H1 (cell line): ENCODE results near the gene KRTAP10-8. TPM values are rescaled to one million over a fixed set of nuclear protein-coding genes. Genes with fewer than 3 reads are reported as not detected.

Source experiments
- CTCF ChIA-PET: fragments of 300-600 bp; sonication (Branson Sonifier 250); formaldehyde crosslinking; loops from one replicate; lab custom pipeline; 2021; ENCODE audit not compliant: partially characterized antibody; lab: Charles Lee
- POLR2A ChIA-PET: fragments of 300-600 bp; sonication (Branson Sonifier 250); formaldehyde crosslinking; loops from one replicate; lab custom pipeline; 2021; ENCODE audit warnings: inconsistent platforms; ENCODE audit not compliant: partially characterized antibody; lab: Charles Lee
- DNase-seq, 2 experiments: peaks; one replicate each; pipeline versions ENCODE4 v3.0.0 to v3.0.0-alpha.2; 2010 to 2022; ENCODE audit warnings: low spot score in 2 of 2, low read depth in 1 of 2, mixed read lengths in 1 of 2
- FAIRE-seq: peaks from 2 replicates; lab custom pipeline; 2011; peaks lifted over from hg19 to GRCh38; lab: Jason Lieb, UNC
- H2AFZ ChIP-seq: 2 replicates; pipeline ENCODE4 v1.8.1; 2012; ENCODE audit warnings: low read length, inconsistent platforms
- H2AK5ac ChIP-seq: 2 replicates; pipeline ENCODE4 v1.6.1; 2013; ENCODE audit warnings: low read depth, low read length
- H2BK120ac ChIP-seq: replicated peaks from 2 replicates; pipeline ENCODE3; 2013; ENCODE audit warnings: low read depth, low read length, inconsistent platforms
- H2BK12ac ChIP-seq: 2 replicates; pipeline ENCODE4 v1.6.1; 2013; ENCODE audit warnings: low read depth, low read length
- H2BK15ac ChIP-seq: 2 replicates; pipeline ENCODE4 v1.6.1; 2013; ENCODE audit warnings: low read length
- H2BK20ac ChIP-seq: 2 replicates; pipeline ENCODE4 v1.6.1; 2013; ENCODE audit warnings: low read length
- H2BK5ac ChIP-seq: 2 replicates; pipeline ENCODE4 v1.6.1; 2013; ENCODE audit warnings: low read depth, low read length
- H3K14ac ChIP-seq: 2 replicates; pipeline ENCODE4 v1.6.1; 2013; ENCODE audit warnings: inconsistent platforms; ENCODE audit not compliant: insufficient read length
- H3K18ac ChIP-seq: 2 replicates; pipeline ENCODE4 v1.6.1; 2013; ENCODE audit warnings: low read length; ENCODE audit errors: extremely low read depth
- H3K23ac ChIP-seq: 2 replicates; pipeline ENCODE4 v1.6.1; 2013; ENCODE audit warnings: inconsistent platforms; ENCODE audit not compliant: insufficient read length
- H3K23me2 ChIP-seq: 2 replicates; pipeline ENCODE4 v1.6.1; 2013; ENCODE audit warnings: low read depth, low read length
- H3K27ac ChIP-seq: 2 replicates; pipeline ENCODE4 v1.6.1; 2011; ENCODE audit warnings: low read depth, low read length, inconsistent platforms
- H3K27me3 ChIP-seq, 4 experiments: replicated peaks in 1 of 4; 1 replicate in 1 of 4; 2 replicates in 3 of 4; pipeline versions ENCODE4 v1.6.1 to v1.8.1; 2011 to 2013; ENCODE audit warnings: low read length in 3 of 4, mild to moderate bottlenecking in 3 of 4, inconsistent platforms in 2 of 4, mixed read lengths in 2 of 4, moderate library complexity in 1 of 4; ENCODE audit not compliant: control insufficient read depth in 3 of 4, insufficient read depth in 3 of 4; ENCODE audit errors: extremely low read depth in 1 of 4
- H3K36me3 ChIP-seq, 4 experiments: 2 replicates each; pipeline versions ENCODE4 v1.6.1 to v1.8.1; 2011 to 2013; ENCODE audit warnings: mild to moderate bottlenecking in 4 of 4, low read length in 3 of 4, moderate library complexity in 2 of 4, control low read depth in 1 of 4, inconsistent platforms in 1 of 4; ENCODE audit not compliant: insufficient read depth in 4 of 4, control insufficient read depth in 2 of 4
- H3K4ac ChIP-seq: replicated peaks from 2 replicates; pipeline ENCODE3; 2013; ENCODE audit warnings: low read length, low read depth, mixed read lengths, inconsistent platforms; ENCODE audit not compliant: insufficient read length
- H3K4me1 ChIP-seq, 4 experiments: replicated peaks in 1 of 4; 1 replicate in 1 of 4; 2 replicates in 3 of 4; pipeline versions ENCODE4 v1.6.1 to v1.8.1; 2011 to 2013; ENCODE audit warnings: low read length in 3 of 4, inconsistent platforms in 2 of 4, mixed read lengths in 1 of 4; ENCODE audit not compliant: insufficient read depth in 4 of 4, control insufficient read depth in 3 of 4
- H3K4me2 ChIP-seq, 2 experiments: 2 replicates each; pipeline versions ENCODE4 v1.6.1 to v1.8.1; 2011 to 2013; ENCODE audit warnings: low read depth in 2 of 2, low read length in 2 of 2, control low read depth in 1 of 2, inconsistent platforms in 1 of 2, mild to moderate bottlenecking in 1 of 2; ENCODE audit not compliant: insufficient read depth in 1 of 2
- H3K4me3 ChIP-seq, 4 experiments: fragments of 200-600, 300-600 bp in 1 of 4; sonication (generic), shearing (Covaris generic), sonication (Bioruptor Twin) in 1 of 4; 2 replicates each; pipeline versions ENCODE4 v1.5.1 to v1.8.1; 2011 to 2016; ENCODE audit warnings: low read length in 4 of 4, low read depth in 3 of 4, control low read depth in 2 of 4, inconsistent platforms in 2 of 4, mild to moderate bottlenecking in 2 of 4, mixed read lengths in 1 of 4, moderate library complexity in 1 of 4; ENCODE audit not compliant: insufficient read depth in 2 of 4; ENCODE audit errors: extremely low read depth in 1 of 4
- H3K56ac ChIP-seq: replicated peaks from 2 replicates; pipeline ENCODE3; 2013; ENCODE audit warnings: low read depth, mild to moderate bottlenecking, mixed read lengths, low read length, inconsistent platforms; ENCODE audit not compliant: insufficient read length
- H3K79me1 ChIP-seq: 2 replicates; pipeline ENCODE4 v1.6.1; 2013; ENCODE audit warnings: low read depth, low read length, control low read depth
- H3K79me2 ChIP-seq, 2 experiments: 2 replicates each; pipeline versions ENCODE4 v1.6.1 to v1.8.1; 2012 to 2013; ENCODE audit warnings: low read length in 2 of 2, mild to moderate bottlenecking in 2 of 2, inconsistent platforms in 1 of 2; ENCODE audit not compliant: insufficient read depth in 2 of 2, control insufficient read depth in 1 of 2
- H3K9ac ChIP-seq, 4 experiments: replicated peaks in 1 of 4; 1 replicate in 1 of 4; 2 replicates in 3 of 4; pipeline versions ENCODE4 v1.6.1 to v1.8.1; 2011 to 2013; ENCODE audit warnings: low read depth in 3 of 4, low read length in 3 of 4, control low read depth in 2 of 4, mild to moderate bottlenecking in 2 of 4, moderate library complexity in 2 of 4, inconsistent platforms in 1 of 4; ENCODE audit errors: extremely low read depth in 1 of 4
- H3K9me3 ChIP-seq, 2 experiments: 2 replicates each; pipeline versions ENCODE4 v1.6.1 to v1.8.1; 2012 to 2013; ENCODE audit warnings: mild to moderate bottlenecking in 2 of 2, moderate library complexity in 2 of 2, control low read depth in 1 of 2, inconsistent platforms in 1 of 2, low read depth in 1 of 2, low read length in 1 of 2, mixed read lengths in 1 of 2; ENCODE audit not compliant: insufficient read depth in 2 of 2
- H4K20me1 ChIP-seq, 2 experiments: replicated peaks in 1 of 2; 2 replicates each; pipeline versions ENCODE3 to v1.8.1; 2011 to 2013; ENCODE audit warnings: inconsistent platforms in 2 of 2, low read length in 2 of 2, mild to moderate bottlenecking in 1 of 2; ENCODE audit not compliant: insufficient read depth in 2 of 2, control insufficient read depth in 1 of 2
- H4K5ac ChIP-seq: 2 replicates; pipeline ENCODE4 v1.6.1; 2013; ENCODE audit warnings: low read length, low read depth, mixed read lengths, inconsistent platforms; ENCODE audit not compliant: insufficient read length
- H4K8ac ChIP-seq: 2 replicates; pipeline ENCODE4 v1.8.0; 2013; ENCODE audit warnings: mild to moderate bottlenecking, moderate library complexity, low read length, inconsistent platforms; ENCODE audit not compliant: insufficient read depth; ENCODE audit errors: extremely low read depth
- H4K91ac ChIP-seq: replicated peaks from 2 replicates; pipeline ENCODE3; 2013; ENCODE audit warnings: low read length, mixed read lengths, inconsistent platforms; ENCODE audit not compliant: insufficient read length
- ATF3 ChIP-seq: IDR thresholded peaks from 2 replicates; pipeline ENCODE4 v1.6.1; 2011; ENCODE audit warnings: low read depth, mild to moderate bottlenecking, low read length; ENCODE audit not compliant: insufficient read depth
- GABPA ChIP-seq: IDR thresholded peaks from 2 replicates; pipeline ENCODE4 v1.6.1; 2011; ENCODE audit warnings: mild to moderate bottlenecking, low read length, moderate library complexity, borderline replicate concordance; ENCODE audit not compliant: insufficient read depth
- HDAC2 ChIP-seq, 2 experiments: fragments of 300-600 bp in 1 of 2; sonication (generic) in 1 of 2; IDR thresholded peaks; 2 replicates each; pipeline ENCODE4 v1.6.1; 2011 to 2012; ENCODE audit warnings: low read depth in 2 of 2, low read length in 2 of 2, mild to moderate bottlenecking in 2 of 2, moderate library complexity in 2 of 2, borderline replicate concordance in 1 of 2, inconsistent platforms in 1 of 2
- HDAC6 ChIP-seq: IDR thresholded peaks from one replicate; pipeline ENCODE4 v1.7.1; 2012; ENCODE audit warnings: low read depth, mild to moderate bottlenecking, inconsistent platforms, low read length, moderate library complexity
- JUND ChIP-seq: IDR thresholded peaks from 2 replicates; pipeline ENCODE4 v1.6.1; 2011; ENCODE audit warnings: mild to moderate bottlenecking, improper control_type of control experiment, low read length
- KDM5A ChIP-seq: fragments of 200-600 bp; IDR thresholded peaks from 2 replicates; pipeline ENCODE4 v1.7.1; 2012; ENCODE audit warnings: mild to moderate bottlenecking, low read length, inconsistent platforms, mixed read lengths
- POLR2A ChIP-seq, 2 experiments: IDR thresholded peaks; 1 replicate in 1 of 2; 2 replicates in 1 of 2; pipeline ENCODE4 v1.6.1; 2011; ENCODE audit warnings: low read depth in 2 of 2, low read length in 2 of 2, mild to moderate bottlenecking in 2 of 2; ENCODE audit errors: control extremely low read depth in 1 of 2
- POLR2AphosphoS5 ChIP-seq: IDR thresholded peaks from 2 replicates; pipeline ENCODE4 v1.6.1; 2011; ENCODE audit warnings: low read depth, low read length
- POU5F1 ChIP-seq: IDR thresholded peaks from 2 replicates; pipeline ENCODE4 v1.6.1; 2011; ENCODE audit warnings: low read depth, mild to moderate bottlenecking, low read length, moderate library complexity
- RBBP5 ChIP-seq: IDR thresholded peaks from 2 replicates; pipeline ENCODE4 v1.7.1; 2012; ENCODE audit warnings: low read depth, mild to moderate bottlenecking, inconsistent platforms, low read length, moderate library complexity, borderline replicate concordance
- RFX5 ChIP-seq: IDR thresholded peaks from 2 replicates; pipeline ENCODE4 v1.6.1; 2011; ENCODE audit warnings: low read depth, low read length, improper control_type of control experiment, borderline replicate concordance
- SP4 ChIP-seq: IDR thresholded peaks from 2 replicates; pipeline ENCODE4 v1.6.1; 2012; ENCODE audit warnings: low read length, inconsistent platforms
- SRF ChIP-seq: IDR thresholded peaks from 2 replicates; pipeline ENCODE4 v1.6.1; 2011; ENCODE audit warnings: mild to moderate bottlenecking, low read depth, low read length, moderate library complexity
- SUZ12 ChIP-seq: fragments of 200-600 bp; sonication (generic); IDR thresholded peaks from 2 replicates; pipeline ENCODE4 v1.6.1; 2012; ENCODE audit warnings: mild to moderate bottlenecking, inconsistent platforms, low read length, moderate library complexity, mixed read lengths
- ZNF274 ChIP-seq: IDR thresholded peaks from 2 replicates; pipeline ENCODE4 v1.7.0; 2012; ENCODE audit warnings: low read length, borderline replicate concordance; ENCODE audit errors: extremely low read depth
- WGBS, 2 experiments: shearing (Covaris generic) in 1 of 2; methylation state at CpG; one replicate each; pipeline versions ENCODE4 v1.1.6 to v1.1.7; 2013 to 2015; ENCODE audit warnings: low lambda C conversion rate in 2 of 2, mixed read lengths in 2 of 2, inconsistent platforms in 1 of 2, low coverage in 1 of 2, missing lambda C conversion rate in 1 of 2; ENCODE audit not compliant: insufficient replicate concordance in 2 of 2, insufficient coverage in 1 of 2, insufficient read length in 1 of 2; ENCODE audit errors: extremely low coverage in 1 of 2, missing lambda C conversion rate in 1 of 2; 5-methylcytosine and 5-hydroxymethylcytosine counted together
- polyA plus RNA-seq, 7 experiments: library from polyadenylated mRNA; depleted of rRNA in 3 of 7; stranded (reverse) in 5 of 7; unstranded in 2 of 7; fragments of >200 nt in 5 of 7; fragments of 200-250 nt in 2 of 7; gene quantifications; 1 replicate in 5 of 7; 2 replicates in 1 of 7; 4 replicates in 1 of 7; pipeline versions ENCODE4 v1.2.1 to v1.2.3, GENCODE V29; 2011 to 2013; ENCODE audit warnings: missing spikeins in 2 of 7, mixed read lengths in 2 of 7
- total RNA-seq: library from RNA; stranded (reverse); fragmentation: NEBNext Ultra II Directional; extraction: Animal tissue kit (Norgen Biotek cat#: 25700); gene quantifications from 2 replicates; pipeline ENCODE4 v1.2.1, GENCODE V29; 2021

KRTAP10-8 gene
- total and polyA plus RNA-seq, 2 of the 8 experiments (the other 6 are each of a cell fraction or from before 2014, with no cell fraction given), result not detected

- Histone ChIP-seq H4K8ac (no peak overlapping the region), H2BK120ac (no peak overlapping the region), H2BK5ac (no peak overlapping the region), H4K5ac (no peak overlapping the region), H3K23ac (no peak overlapping the region), H2BK12ac (no peak overlapping the region), H3K56ac (no peak overlapping the region), H3K4ac (no peak overlapping the region), H3K4me1 (no peaks in the 10 kb centered on the region), H3K9ac (no peak overlapping the region), H3K18ac (no peak overlapping the region), H4K91ac (no peak overlapping the region), H3K27me3 (no peaks in the 10 kb centered on the region), H3K4me2 (no peak overlapping the region), H3K23me2 (no peaks in the 10 kb centered on the region), H3K14ac (no peak overlapping the region), H3K27ac (no peak overlapping the region), H2AFZ (no peak overlapping the region), H3K79me1 (no peaks in the 10 kb centered on the region), H4K20me1 (no peaks in the 10 kb centered on the region), H3K36me3 (no peaks in the 10 kb centered on the region; a peak in 1 of 8 replicates), H3K9me3 (peaks cover 0 to 3% of the 10 kb centered on the region in 2 experiments; a peak in 1 of 4 replicates), H3K79me2 (no peaks in the 10 kb centered on the region), H2BK15ac (no peak overlapping the region), H2AK5ac (no peak overlapping the region), H2BK20ac (no peak overlapping the region), H3K4me3 (no peak overlapping the region)
- FAIRE-seq (no peak), DNase-seq (no peak)
- CTCF ChIA-PET, result no interaction called here
- POLR2A ChIA-PET, result no interaction called here
- 86% methylated on average over 3 of the region's 3 CpGs; no CpG with 5 or more reads in 1 of the 2 experiments for WGBS, 2 experiments
- TF ChIP-seq POLR2AphosphoS5 (no peak), POLR2A (IDR thresholded peaks at IDR 0.05; ENCODE audit: control extremely low read depth in 1 of 2, low read depth in 2 of 2, low read length in 2 of 2) (no peak), GABPA (no peak), POU5F1 (no peak), HDAC6 (no peak), RFX5 (no peak), HDAC2 (IDR thresholded peaks at IDR 0.05; ENCODE audit: borderline replicate concordance in 1 of 2, low read depth in 2 of 2, low read length in 2 of 2) (no peak), JUND (no peak), SUZ12 (no peak), RBBP5 (no peak), SRF (no peak), ZNF274 (no peak), KDM5A (no peak), ATF3 (no peak), SP4 (no peak)
Observed at GRCh38 chr21:44585892-44586291, 26.0 kb upstream of the KRTAP10-8 start.
